Liver (tissue), 9 donors: ENCODE results near the gene ST6GAL1. TPM values are rescaled to one million over a fixed set of nuclear protein-coding genes. Genes with fewer than 3 reads are reported as not detected.

Source experiments
- DNase-seq: peaks from one replicate; pipeline ENCODE4 v3.0.0-alpha.2; 2017; ENCODE audit warnings: low spot score
- H3K27ac ChIP-seq, 2 donors: one replicate each; pipeline ENCODE4 v1.7.0; 2013; ENCODE audit warnings: inconsistent platforms in 2 of 2, low read length in 2 of 2, control low read depth in 1 of 2, low read depth in 1 of 2, mild to moderate bottlenecking in 1 of 2
- H3K27me3 ChIP-seq, 4 donors: one replicate each; pipeline versions ENCODE4 v1.6.1 to v1.7.0; 2013; ENCODE audit warnings: low read length in 3 of 4, inconsistent platforms in 1 of 4, mild to moderate bottlenecking in 1 of 4, moderate library complexity in 1 of 4; ENCODE audit not compliant: control insufficient read depth in 4 of 4, insufficient read depth in 4 of 4
- H3K36me3 ChIP-seq, 4 donors: one replicate each; pipeline versions ENCODE4 v1.6.1 to v1.7.0; 2013; ENCODE audit warnings: low read length in 3 of 4, mild to moderate bottlenecking in 3 of 4, low read depth in 1 of 4, moderate library complexity in 1 of 4; ENCODE audit not compliant: control insufficient read depth in 4 of 4, insufficient read depth in 3 of 4
- H3K4me1 ChIP-seq, 4 donors: one replicate each; pipeline versions ENCODE4 v1.6.1 to v1.7.0; 2013; ENCODE audit warnings: low read length in 3 of 4, mild to moderate bottlenecking in 3 of 4, moderate library complexity in 1 of 4; ENCODE audit not compliant: control insufficient read depth in 4 of 4, insufficient read depth in 4 of 4
- H3K4me3 ChIP-seq, 3 donors: one replicate each; pipeline versions ENCODE4 v1.6.1 to v1.7.0; 2013; ENCODE audit warnings: low read length in 3 of 3, control low read depth in 1 of 3, low read depth in 1 of 3, mild to moderate bottlenecking in 1 of 3
- H3K9ac ChIP-seq, 2 donors: one replicate each; pipeline ENCODE4 v1.7.0; 2013; ENCODE audit warnings: low read length in 2 of 2, mild to moderate bottlenecking in 2 of 2, moderate library complexity in 2 of 2, control low read depth in 1 of 2, low read depth in 1 of 2
- H3K9me3 ChIP-seq, 4 donors: one replicate each; pipeline versions ENCODE4 v1.6.1 to v1.7.0; 2013; ENCODE audit warnings: low read length in 3 of 4; ENCODE audit not compliant: control insufficient read depth in 4 of 4
- ATF3 ChIP-seq: IDR thresholded peaks from 2 replicates; pipeline ENCODE4 v1.6.1; 2016; ENCODE audit warnings: antibody characterized with exemption
- CTCF ChIP-seq: fragments of 150-350 bp; IDR thresholded peaks from 2 replicates; pipeline ENCODE4 v1.5.1; 2017; ENCODE audit warnings: improper control_type of control experiment, low read depth, low read length; ENCODE audit not compliant: missing input control
- FOXA2 ChIP-seq: IDR thresholded peaks from 2 replicates; pipeline ENCODE4 v1.6.1; 2016; ENCODE audit warnings: antibody characterized with exemption
- GABPA ChIP-seq, 2 donors: IDR thresholded peaks in 1 of 2; conservative IDR thresholded peaks in 1 of 2; 2 replicates each; pipeline ENCODE4 v1.6.1; 2016; ENCODE audit warnings: antibody characterized with exemption in 2 of 2, mild to moderate bottlenecking in 1 of 2, moderate library complexity in 1 of 2
- HNF4A ChIP-seq, 2 donors: conservative IDR thresholded peaks; 2 replicates each; pipeline ENCODE4 v1.6.1; 2016; ENCODE audit warnings: antibody characterized with exemption in 2 of 2, mild to moderate bottlenecking in 2 of 2
- HNF4G ChIP-seq: IDR thresholded peaks from 2 replicates; pipeline ENCODE4 v1.6.1; 2016; ENCODE audit warnings: antibody characterized with exemption
- JUND ChIP-seq, 2 donors: IDR thresholded peaks; 2 replicates each; pipeline ENCODE4 v1.6.1; 2016; ENCODE audit warnings: antibody characterized with exemption in 2 of 2
- MAX ChIP-seq: IDR thresholded peaks from 2 replicates; pipeline ENCODE4 v1.6.1; 2016; ENCODE audit warnings: antibody characterized with exemption
- RAD21 ChIP-seq, 2 donors: IDR thresholded peaks; 2 replicates each; pipeline ENCODE4 v1.6.1; 2016; ENCODE audit warnings: antibody characterized with exemption in 2 of 2, mild to moderate bottlenecking in 2 of 2
- REST ChIP-seq: IDR thresholded peaks from 2 replicates; pipeline ENCODE4 v1.6.1; 2016; ENCODE audit warnings: antibody characterized with exemption, mild to moderate bottlenecking
- RXRA ChIP-seq, 2 donors: IDR thresholded peaks; 2 replicates each; pipeline ENCODE4 v1.6.1; 2017 to 2018; ENCODE audit warnings: antibody characterized with exemption in 2 of 2, mild to moderate bottlenecking in 1 of 2
- SP1 ChIP-seq: IDR thresholded peaks from 2 replicates; pipeline ENCODE4 v1.6.1; 2018; ENCODE audit warnings: antibody characterized with exemption, mild to moderate bottlenecking
- TAF1 ChIP-seq: conservative IDR thresholded peaks from 2 replicates; pipeline ENCODE4 v1.6.1; 2016; ENCODE audit warnings: antibody characterized with exemption, mild to moderate bottlenecking
- YY1 ChIP-seq: IDR thresholded peaks from 2 replicates; pipeline ENCODE4 v1.6.1; 2016; ENCODE audit warnings: antibody characterized with exemption, mild to moderate bottlenecking
- ZBTB33 ChIP-seq: IDR thresholded peaks from 2 replicates; pipeline ENCODE4 v1.6.1; 2016; ENCODE audit warnings: antibody characterized with exemption
- WGBS: extraction: QIAGEN DNeasy Blood & Tissue Kit; methylation state at CpG from one replicate; pipeline ENCODE4 v1.1.7; 2013; 5-methylcytosine and 5-hydroxymethylcytosine counted together
- polyA plus RNA-seq, 2 donors: library from polyadenylated mRNA; stranded (reverse) in 1 of 2; unstranded in 1 of 2; fragments of 200-250 nt in 1 of 2; fragments of >200 nt in 1 of 2; fragmentation: Nextera tagmentation in 1 of 2; extraction: Ambion mirVana in 1 of 2; gene quantifications; one replicate each; pipeline versions ENCODE4 v1.2.1 to v1.2.3, GENCODE V29; 2013 to 2015
- total RNA-seq, 2 donors: library from RNA; depleted of rRNA; stranded (reverse); fragments of >200 nt; gene quantifications; one replicate each; pipeline ENCODE4 v1.2.3, GENCODE V29; 2014
- donor health status: healthy.
- donor health status: healthy.
- donor health status: healthy.
- donor health status: healthy.
- donor health status: healthy.

Gene ST6GAL1
- total and polyA plus RNA-seq, 4 donors: 102 to 425 (median 328) TPM

GRCh38 chr3:187112934-187113793 lies 182.8 kb downstream of the ST6GAL1 start:
- Histone ChIP-seq H3K9ac (no peak overlapping the region), H3K36me3 (no peaks in the 10 kb centered on the region), H3K27me3 (no peaks in the 10 kb centered on the region), H3K27ac (no peak overlapping the region), H3K4me3 (no peak overlapping the region), H3K4me1 (no peaks in the 10 kb centered on the region), H3K9me3 (no peaks in the 10 kb centered on the region)
- no peak for DNase-seq
- WGBS: 27% methylated on average over 2 of the region's 2 CpGs
- TF ChIP-seq CTCF: peak; percentile 55
- TF ChIP-seq RAD21 (IDR thresholded peaks at IDR 0.05): peak; percentile 78 to 82
- TF ChIP-seq FOXA2: no peak

- no peaks in the 10 kb centered on the region for H3K9me3 ChIP-seq
- no peaks in the 10 kb centered on the region for H3K4me1 ChIP-seq
- H3K27ac ChIP-seq: no peak overlapping the region
- no peaks in the 10 kb centered on the region for H3K27me3 ChIP-seq
- TF ChIP-seq ZBTB33 (no peak), FOXA2 (no peak), RXRA (IDR thresholded peaks at IDR 0.05) (no peak), YY1 (no peak), JUND (IDR thresholded peaks at IDR 0.05) (no peak), GABPA (IDR thresholded peaks at IDR 0.05 in 1 of 2, conservative IDR thresholded peaks at IDR 0.05 in 1 of 2) (no peak), RAD21 (IDR thresholded peaks at IDR 0.05) (no peak), ATF3 (no peak)
- 96% methylated on average over 2 of the region's 2 CpGs for WGBS
- H3K4me3 ChIP-seq: no peak overlapping the region
- DNase-seq: no peak
- H3K9ac ChIP-seq: no peak overlapping the region
- H3K36me3 ChIP-seq: no peaks in the 10 kb centered on the region
Observed at GRCh38 chr3:187114511-187114910, 184.2 kb downstream of the ST6GAL1 start.

- H3K27ac ChIP-seq: no peak overlapping the region
- H3K36me3 ChIP-seq: no peaks in the 10 kb centered on the region
- no peak overlapping the region for H3K4me3 ChIP-seq
- H3K27me3 ChIP-seq: no peaks in the 10 kb centered on the region
- no peak for DNase-seq
- 91% methylated on average over 2 of the region's 2 CpGs for WGBS
- H3K9ac ChIP-seq: no peak overlapping the region
- no peaks in the 10 kb centered on the region for H3K4me1 ChIP-seq
- H3K9me3 ChIP-seq: no peaks in the 10 kb centered on the region
- TF ChIP-seq GABPA (IDR thresholded peaks at IDR 0.05 in 1 of 2, conservative IDR thresholded peaks at IDR 0.05 in 1 of 2): no peak
- TF ChIP-seq YY1: no peak
- no peak for TF ChIP-seq CTCF
- no peak for TF ChIP-seq REST
- no peak for TF ChIP-seq FOXA2
- TF ChIP-seq SP1: no peak
- no peak for TF ChIP-seq TAF1
- TF ChIP-seq HNF4A (conservative IDR thresholded peaks at IDR 0.05): no peak
- no peak for TF ChIP-seq HNF4G
- no peak for TF ChIP-seq MAX
Observed at GRCh38 chr3:187120326-187120725, 190.0 kb downstream of the ST6GAL1 start.
